Activated naive CD8-positive, alpha-beta T cell treated with anti-CD3 and anti-CD28 coated beads, Interleukin-2, amount 10 ng/mL, durations not matched to agents 7 days and 5 days (primary cell): ENCODE data around the gene SGSM1. TPM values are rescaled to one million over a fixed set of nuclear protein-coding genes. Genes with fewer than 3 reads are reported as not detected.

Experiments
- ATAC-seq: fragments of 150-1000 bp; cut with Tn5 transposase; one replicate; pipeline ENCODE4 v1.10.0; 2021; ENCODE audit warnings: low read depth, moderate library complexity
- POLR2A ChIA-PET: fragments of 350-600 bp; sonication (Branson Sonifier 250); formaldehyde crosslinking; loops from one replicate; lab custom pipeline; 2021; ENCODE audit warnings: antibody characterized with exemption; lab: Charles Lee
- DNase-seq: peaks from one replicate; pipeline ENCODE4 v3.0.0; 2021
- H3K27ac Mint-ChIP-seq: one replicate; pipeline ENCODE4 v1.8.0; 2022; ENCODE audit warnings: mild to moderate bottlenecking, mixed read lengths
- H3K27me3 Mint-ChIP-seq: one replicate; pipeline ENCODE4 v1.8.0; 2022; ENCODE audit warnings: mild to moderate bottlenecking, moderate library complexity, mixed read lengths
- H3K36me3 Mint-ChIP-seq: one replicate; pipeline ENCODE4 v1.8.0; 2021; ENCODE audit warnings: mild to moderate bottlenecking, mixed read lengths
- H3K4me1 Mint-ChIP-seq: one replicate; pipeline ENCODE4 v1.8.0; 2021; ENCODE audit warnings: mixed read lengths
- H3K4me3 Mint-ChIP-seq: one replicate; pipeline ENCODE4 v1.8.0; 2022; ENCODE audit warnings: mild to moderate bottlenecking, moderate library complexity, mixed read lengths
- H3K9me3 Mint-ChIP-seq: one replicate; pipeline ENCODE4 v1.8.0; 2021; ENCODE audit warnings: mixed read lengths
- total RNA-seq, 2 experiments: library from RNA; stranded (reverse); gene quantifications; one replicate each; pipeline ENCODE4 v1.2.3, GENCODE V29; 2021

SGSM1 gene
- total RNA-seq, 2 experiments from 2014 or later = 0.34 to 1.1 TPM

- H3K27me3 Mint-ChIP-seq = peaks cover 36% of the 10 kb centered on the region
- ATAC-seq = no peak
- H3K9me3 Mint-ChIP-seq = no peaks in the 10 kb centered on the region
- no peak overlapping the region for H3K4me3 Mint-ChIP-seq
- peaks cover 13% of the 10 kb centered on the region for H3K4me1 Mint-ChIP-seq
- H3K27ac Mint-ChIP-seq = no peak overlapping the region
- no peak for DNase-seq
- POLR2A ChIA-PET = interaction anchor here (0.7 kb wide), 1 partner anchor 157 kb away, joined by 3 read pairs; no protein-coding TSS in a partner anchor
- no peaks in the 10 kb centered on the region for H3K36me3 Mint-ChIP-seq
Observed at GRCh38 chr22:24947383-24947782, 141.4 kb downstream of the SGSM1 start.

GRCh38 chr22:24947881-24948280 is 141.9 kb downstream of the SGSM1 start:
- Mint-ChIP-seq H3K36me3 (no peaks in the 10 kb centered on the region), H3K27me3 (peaks cover 38% of the 10 kb centered on the region)
- POLR2A ChIA-PET = no interaction called here

GRCh38 chr22:24948356-24949202 is 142.6 kb downstream of the SGSM1 start:
- peaks cover 42% of the 10 kb centered on the region for H3K27me3 Mint-ChIP-seq
- H3K36me3 Mint-ChIP-seq = no peaks in the 10 kb centered on the region
- H3K9me3 Mint-ChIP-seq = no peaks in the 10 kb centered on the region
- DNase-seq = no peak
- no peak overlapping the region for H3K4me3 Mint-ChIP-seq
- H3K27ac Mint-ChIP-seq = no peak overlapping the region
- POLR2A ChIA-PET = no interaction called here
- H3K4me1 Mint-ChIP-seq = peaks cover 15% of the 10 kb centered on the region
- ATAC-seq = no peak

More at GRCh38 chr22:24947881-24948280, 141.9 kb downstream of the SGSM1 start:
- ATAC-seq (no peak), DNase-seq (no peak)
- Mint-ChIP-seq H3K4me3 (no peak overlapping the region), H3K4me1 (peaks cover 13% of the 10 kb centered on the region), H3K27ac (no peak overlapping the region), H3K9me3 (no peaks in the 10 kb centered on the region)

- H3K4me1 Mint-ChIP-seq = peaks cover 15% of the 10 kb centered on the region
Observed at GRCh38 chr22:24950272-24950902, 144.4 kb downstream of the SGSM1 start.

GRCh38 chr22:24951942-24952836 is 146.2 kb downstream of the SGSM1 start, which contains the start of gene KIAA1671:
TSS of gene KIAA1671 (plus strand) at chr22:24952716. CDS start at chr22:25028000, 75,284 bp downstream.
- peak; percentile 95 for DNase-seq
- H3K4me1 Mint-ChIP-seq = peaks cover 12% of the 10 kb centered on the region
- POLR2A ChIA-PET = no interaction called here
- peak; percentile 94 for ATAC-seq
- no peak within 1 kb of the TSS for H3K27ac Mint-ChIP-seq
- H3K4me3 Mint-ChIP-seq = peak within 1 kb of the TSS; percentile 86
- no peaks in the 10 kb centered on the region for H3K9me3 Mint-ChIP-seq
- H3K27me3 Mint-ChIP-seq = peaks cover 59% of the 10 kb centered on the region
- no peaks in the 10 kb centered on the region for H3K36me3 Mint-ChIP-seq

More at GRCh38 chr22:24950272-24950902, 144.4 kb downstream of the SGSM1 start:
- H3K27ac Mint-ChIP-seq = no peak overlapping the region
- ATAC-seq (no peak), DNase-seq (no peak)
- H3K9me3 Mint-ChIP-seq = no peaks in the 10 kb centered on the region
- POLR2A ChIA-PET = interaction anchor here (0.7 kb wide), 1 partner anchor 99 kb away, joined by 3 read pairs; no protein-coding TSS in a partner anchor
- no peaks in the 10 kb centered on the region for H3K36me3 Mint-ChIP-seq
- no peak overlapping the region for H3K4me3 Mint-ChIP-seq
- peaks cover 54% of the 10 kb centered on the region for H3K27me3 Mint-ChIP-seq

- no peaks in the 10 kb centered on the region for H3K36me3 Mint-ChIP-seq
- H3K4me3 Mint-ChIP-seq = peak overlapping the region; percentile 54
- no peak overlapping the region for H3K27ac Mint-ChIP-seq
- no peaks in the 10 kb centered on the region for H3K9me3 Mint-ChIP-seq
- peaks cover 57% of the 10 kb centered on the region for H3K27me3 Mint-ChIP-seq
- POLR2A ChIA-PET = no interaction called here
- DNase-seq (no peak), ATAC-seq (no peak)
- peaks cover 12% of the 10 kb centered on the region for H3K4me1 Mint-ChIP-seq
Observed at GRCh38 chr22:24952837-24953383, 146.9 kb downstream of the SGSM1 start.

GRCh38 chr22:24953384-24954113 is 147.5 kb downstream of the SGSM1 start:
- Mint-ChIP-seq H3K4me1 (peaks cover 12% of the 10 kb centered on the region), H3K27me3 (peaks cover 57% of the 10 kb centered on the region), H3K27ac (no peak overlapping the region), H3K4me3 (peak overlapping the region; percentile 54), H3K36me3 (no peaks in the 10 kb centered on the region), H3K9me3 (no peaks in the 10 kb centered on the region)
- ATAC-seq = no peak
- DNase-seq = no peak
- POLR2A ChIA-PET = no interaction called here

- peaks cover 53% of the 10 kb centered on the region for H3K27me3 Mint-ChIP-seq
- no peak overlapping the region for H3K4me3 Mint-ChIP-seq
- POLR2A ChIA-PET = no interaction called here
- no peak for ATAC-seq
- H3K9me3 Mint-ChIP-seq = no peaks in the 10 kb centered on the region
- peaks cover 12% of the 10 kb centered on the region for H3K4me1 Mint-ChIP-seq
- no peak overlapping the region for H3K27ac Mint-ChIP-seq
- DNase-seq = no peak
- no peaks in the 10 kb centered on the region for H3K36me3 Mint-ChIP-seq
Observed at GRCh38 chr22:24954114-24954463, 148.1 kb downstream of the SGSM1 start.

GRCh38 chr22:24954856-24955255 is 148.8 kb downstream of the SGSM1 start:
- H3K36me3 Mint-ChIP-seq = no peaks in the 10 kb centered on the region
- H3K4me1 Mint-ChIP-seq = peaks cover 12% of the 10 kb centered on the region
- ATAC-seq (no peak), DNase-seq (no peak)
- H3K4me3 Mint-ChIP-seq = no peak overlapping the region
- H3K27me3 Mint-ChIP-seq = peaks cover 50% of the 10 kb centered on the region
- H3K27ac Mint-ChIP-seq = no peak overlapping the region
- POLR2A ChIA-PET = no interaction called here
- H3K9me3 Mint-ChIP-seq = no peaks in the 10 kb centered on the region

GRCh38 chr22:24957043-24957442 is 151.0 kb downstream of the SGSM1 start:
- DNase-seq (no peak), ATAC-seq (no peak)
- H3K27ac Mint-ChIP-seq = no peak overlapping the region
- no peaks in the 10 kb centered on the region for H3K9me3 Mint-ChIP-seq
- H3K4me3 Mint-ChIP-seq = no peak overlapping the region
- no peaks in the 10 kb centered on the region for H3K36me3 Mint-ChIP-seq
- peaks cover 2% of the 10 kb centered on the region for H3K4me1 Mint-ChIP-seq
- peaks cover 39% of the 10 kb centered on the region for H3K27me3 Mint-ChIP-seq
- POLR2A ChIA-PET = no interaction called here

GRCh38 chr22:24961217-24961844 is 155.3 kb downstream of the SGSM1 start:
- ATAC-seq (no peak), DNase-seq (no peak)
- H3K36me3 Mint-ChIP-seq = no peaks in the 10 kb centered on the region
- H3K4me1 Mint-ChIP-seq = peaks cover 1% of the 10 kb centered on the region
- H3K9me3 Mint-ChIP-seq = no peaks in the 10 kb centered on the region
- POLR2A ChIA-PET = no interaction called here
- H3K27me3 Mint-ChIP-seq = peaks cover 8% of the 10 kb centered on the region
- no peak overlapping the region for H3K27ac Mint-ChIP-seq
- no peak overlapping the region for H3K4me3 Mint-ChIP-seq

- DNase-seq (no peak), ATAC-seq (no peak)
- POLR2A ChIA-PET = no interaction called here
- H3K27ac Mint-ChIP-seq = no peak overlapping the region
- no peaks in the 10 kb centered on the region for H3K36me3 Mint-ChIP-seq
- H3K4me3 Mint-ChIP-seq = no peak overlapping the region
- H3K9me3 Mint-ChIP-seq = no peaks in the 10 kb centered on the region
- peaks cover 5% of the 10 kb centered on the region for H3K27me3 Mint-ChIP-seq
- H3K4me1 Mint-ChIP-seq = peaks cover 1% of the 10 kb centered on the region
Observed at GRCh38 chr22:24962094-24962493, 156.1 kb downstream of the SGSM1 start.
